Left colon (tissue), 2 donors: ENCODE results near the gene SFPQ. TPM values are rescaled to one million over a fixed set of nuclear protein-coding genes. Genes with fewer than 3 reads are reported as not detected.
"Not testable (repeated sequence)": the region's sequence is repeated elsewhere in the genome, so short reads cannot be mapped to it uniquely, and the experiment has no call there.

Source experiments
- ATAC-seq: fragments of 200-7000 bp; cut with Tn5 transposase; one replicate; pipeline ENCODE4 v1.9.1; 2020; ENCODE audit warnings: mild to moderate bottlenecking, moderate library complexity
- DNase-seq, 2 donors: peaks; one replicate each; pipeline ENCODE4 v3.0.0-alpha.2; 2020
- intact Hi-C, 2 donors: fragments of 100-400 bp; cut with DNase I in 1 of 2; cut with micrococcal nuclease in 1 of 2; formaldehyde crosslinking; loops; one replicate each; pipeline versions ENCODE4 v1.11.2 to v1.14.0; 2022; cut with DNase I, micrococcal nuclease
- total RNA-seq, 2 donors: library from RNA; stranded (reverse); fragmentation: NEBNext Ultra II Directional; extraction: Animal tissue kit (Norgen Biotek cat#: 25700); gene quantifications; one replicate each; pipeline ENCODE4 v1.2.1, GENCODE V29; 2021
- donor health status: DM: no; HTN: no; CAD: no.
- donor health status: DM: yes; HTN: yes; CAD: no.

Gene SFPQ
- total RNA-seq, 2 donors from 2014 or later, result 139 to 170 TPM

GRCh38 chr1:35164893-35165292 lies 28.1 kb downstream of the SFPQ start:
- intact Hi-C loops, result no loop called here
- no peak for ATAC-seq
- DNase-seq, result no peak

GRCh38 chr1:35151220-35151619 lies 41.7 kb downstream of the SFPQ start:
- DNase-seq (no peak), ATAC-seq (no peak)
- intact Hi-C loops, result no loop called here

GRCh38 chr1:35145892-35146549 lies 46.9 kb downstream of the SFPQ start:
- ATAC-seq (peak; percentile 50), DNase-seq (peak in 1 of 2 donors; percentile 21)
- intact Hi-C loops, result not testable (repeated sequence)

- DNase-seq, result no peak
- ATAC-seq, result no peak
- intact Hi-C loops, result no loop called here
Observed at GRCh38 chr1:35143737-35144508, 49.0 kb downstream of the SFPQ start.

- ATAC-seq, DNase-seq, intact Hi-C loops: not testable (repeated sequence)
Observed at GRCh38 chr1:35142728-35143127, 50.2 kb downstream of the SFPQ start.

DNA sequence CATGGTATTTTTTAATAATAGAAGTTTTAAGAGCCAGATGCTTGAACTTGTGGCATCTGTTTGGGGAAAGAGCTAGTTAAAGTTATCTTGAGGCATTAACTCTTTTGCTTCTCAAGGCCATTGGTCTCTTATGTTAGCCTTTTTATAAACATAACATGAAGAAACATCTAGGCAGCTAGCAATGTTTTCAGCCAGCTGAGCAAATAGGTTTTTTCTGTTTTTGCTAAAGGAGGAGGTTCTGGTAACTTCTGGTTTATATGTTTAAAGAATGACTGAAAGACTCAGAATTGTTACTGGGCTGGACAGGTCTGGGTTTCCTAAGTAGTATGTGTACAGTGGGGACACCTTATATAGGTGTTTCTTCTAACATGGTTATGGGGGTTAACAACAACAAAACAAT lies 50.7 kb downstream of the SFPQ start:
- DNase-seq, intact Hi-C loops, ATAC-seq: not testable (repeated sequence)

DNA sequence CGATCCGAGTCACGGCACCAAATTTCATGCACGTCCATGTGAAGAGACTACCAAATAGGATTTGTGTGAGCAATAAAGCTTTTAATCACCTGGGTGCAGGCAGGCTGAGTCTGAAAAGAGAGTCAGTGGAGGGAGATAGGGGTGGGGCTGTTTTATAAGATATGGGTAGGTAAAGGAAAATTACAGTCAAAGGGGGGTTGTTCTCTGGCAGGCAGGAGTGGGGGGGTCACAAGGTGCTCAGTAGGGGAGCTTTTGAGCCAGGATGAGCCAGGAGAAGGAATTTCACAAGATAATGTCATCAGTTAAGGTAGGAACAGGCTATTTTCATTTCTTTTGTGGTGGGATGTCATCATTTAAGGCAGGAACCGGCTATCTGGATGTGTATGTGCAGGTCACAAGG lies 55.4 kb downstream of the SFPQ start:
- DNase-seq, intact Hi-C loops, ATAC-seq: not testable (repeated sequence)

DNA sequence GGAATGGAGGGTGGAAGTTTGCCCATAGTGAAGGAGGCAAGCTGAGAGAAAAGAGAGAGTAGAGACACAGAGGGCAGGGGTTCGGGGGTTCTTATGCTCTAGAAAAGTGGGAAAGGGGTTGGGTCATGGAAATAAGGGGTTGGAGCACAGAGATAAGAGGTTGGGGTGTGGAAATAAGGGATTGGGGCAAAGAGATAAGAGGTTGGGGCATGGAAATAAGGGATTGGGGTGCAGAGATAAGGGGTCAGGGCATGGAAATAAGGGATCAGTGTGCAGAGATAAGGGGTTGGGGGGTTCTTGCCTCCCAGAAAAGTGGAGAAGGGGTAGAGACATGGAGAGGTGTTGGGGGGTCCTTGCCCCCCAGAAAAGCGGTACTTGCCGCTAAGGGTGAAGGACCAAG lies 56.2 kb downstream of the SFPQ start:
- ATAC-seq, result no peak
- intact Hi-C loops, result no loop called here
- no peak for DNase-seq

Other genes with a start within 250 kb of the SFPQ start
- gene TMEM35B, start 207.8 kb downstream of the SFPQ start, total RNA-seq, result 10 to 100 TPM; 16.1 to 16.2 TPM
- gene ZMYM6, start 161.2 kb downstream of the SFPQ start, total RNA-seq, result 10 to 100 TPM; 19.4 to 21.4 TPM
- gene ZMYM1, start 113.8 kb downstream of the SFPQ start, total RNA-seq, result 10 to 100 TPM; 12.3 to 15.9 TPM
- gene ZMYM4, start 75.6 kb upstream of the SFPQ start, total RNA-seq, result 10 to 100 TPM; 27.6 to 31.7 TPM